Measurements from ENCODE around the gene TMBIM4. TPM values are rescaled to one million over a fixed set of nuclear protein-coding genes. Genes with fewer than 3 reads are reported as not detected.

The TMBIM4 gene
- total RNA-seq, 1 experiment from 2014 or later, result 29.8 TPM

DNA sequence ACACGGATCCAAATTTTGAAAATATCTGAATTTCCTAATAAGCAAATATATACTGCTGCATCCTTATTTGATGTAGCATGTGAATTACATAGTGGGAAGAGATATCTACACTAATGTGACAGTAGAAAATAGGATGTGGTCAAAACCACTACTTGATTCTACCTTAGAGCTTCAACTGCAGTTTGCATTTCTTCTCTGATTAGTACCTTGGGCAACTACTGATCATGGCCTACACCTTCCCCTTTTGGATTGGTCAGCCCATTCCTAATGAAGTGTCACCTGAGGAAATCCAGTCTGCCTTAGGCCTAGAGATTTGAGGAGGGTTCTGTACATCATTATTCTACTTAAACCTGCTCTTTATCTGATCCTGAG is 49.9 kb downstream of the TMBIM4 start:
- CTCF ChIA-PET, result interaction anchor here (0.9 to 1.9 kb wide), 4 partner anchors 11 to 31 kb away, joined by 3 to 8 read pairs (median 4); partner anchors contain the start of gene LLPH
- no peak overlapping the region for H3K27ac Mint-ChIP-seq

DNA sequence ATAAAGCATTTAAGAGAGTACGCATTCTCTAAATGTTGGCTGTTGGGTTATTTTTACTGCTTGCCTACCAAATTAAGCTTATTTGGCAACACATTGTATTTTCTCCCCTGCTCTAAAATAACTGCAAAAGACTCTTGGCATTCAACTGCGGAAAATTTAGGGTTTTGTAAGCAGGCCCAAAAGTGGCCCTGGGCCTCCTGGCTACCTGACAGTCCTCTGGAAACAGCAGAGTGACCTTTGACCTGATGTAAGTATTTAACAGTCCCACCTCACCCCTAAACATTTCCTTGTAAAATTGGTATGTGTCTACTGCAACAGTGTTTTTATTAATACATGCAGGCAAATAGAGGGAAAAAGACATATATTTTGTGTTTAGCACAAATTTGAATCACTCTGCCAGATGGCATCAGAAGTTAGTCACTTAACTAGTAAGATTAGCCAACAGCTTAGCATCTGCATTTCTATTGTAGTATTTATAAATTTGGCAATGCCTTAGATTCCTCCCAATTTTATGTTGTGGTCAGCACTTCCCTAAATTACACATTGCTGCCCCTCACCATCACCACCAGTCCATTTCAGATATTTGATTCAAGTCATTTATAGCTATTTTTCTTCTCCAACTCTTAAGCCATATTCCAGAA is 50.4 kb downstream of the TMBIM4 start:
- Mint-ChIP-seq H3K4me3 (no peak overlapping the region), H3K36me3 (peaks cover 23% of the 10 kb centered on the region), H3K27me3 (ENCODE audit: low read depth) (no peaks in the 10 kb centered on the region), H3K4me1 (peaks cover 7% of the 10 kb centered on the region), H3K9me3 (no peaks in the 10 kb centered on the region), H3K27ac (no peak overlapping the region)
- ChIA-PET CTCF (interaction anchor here (0.9 to 1.9 kb wide), 2 partner anchors 12 to 16 kb away, joined by 3 to 8 read pairs; no protein-coding TSS in a partner anchor), POLR2A (no interaction called here)
- TF ChIP-seq, protein P1, sequence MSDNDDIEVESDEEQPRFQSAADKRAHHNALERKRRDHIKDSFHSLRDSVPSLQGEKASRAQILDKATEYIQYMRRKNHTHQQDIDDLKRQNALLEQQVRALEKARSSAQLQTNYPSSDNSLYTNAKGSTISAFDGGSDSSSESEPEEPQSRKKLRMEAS (CRISPR knock-in tag; IDR thresholded peaks at IDR 0.05), result no peak
- no peak for TF ChIP-seq KAT7 (CRISPR knock-in tag; IDR thresholded peaks at IDR 0.05; ENCODE audit: borderline replicate concordance)
- TF ChIP-seq, protein P2, sequence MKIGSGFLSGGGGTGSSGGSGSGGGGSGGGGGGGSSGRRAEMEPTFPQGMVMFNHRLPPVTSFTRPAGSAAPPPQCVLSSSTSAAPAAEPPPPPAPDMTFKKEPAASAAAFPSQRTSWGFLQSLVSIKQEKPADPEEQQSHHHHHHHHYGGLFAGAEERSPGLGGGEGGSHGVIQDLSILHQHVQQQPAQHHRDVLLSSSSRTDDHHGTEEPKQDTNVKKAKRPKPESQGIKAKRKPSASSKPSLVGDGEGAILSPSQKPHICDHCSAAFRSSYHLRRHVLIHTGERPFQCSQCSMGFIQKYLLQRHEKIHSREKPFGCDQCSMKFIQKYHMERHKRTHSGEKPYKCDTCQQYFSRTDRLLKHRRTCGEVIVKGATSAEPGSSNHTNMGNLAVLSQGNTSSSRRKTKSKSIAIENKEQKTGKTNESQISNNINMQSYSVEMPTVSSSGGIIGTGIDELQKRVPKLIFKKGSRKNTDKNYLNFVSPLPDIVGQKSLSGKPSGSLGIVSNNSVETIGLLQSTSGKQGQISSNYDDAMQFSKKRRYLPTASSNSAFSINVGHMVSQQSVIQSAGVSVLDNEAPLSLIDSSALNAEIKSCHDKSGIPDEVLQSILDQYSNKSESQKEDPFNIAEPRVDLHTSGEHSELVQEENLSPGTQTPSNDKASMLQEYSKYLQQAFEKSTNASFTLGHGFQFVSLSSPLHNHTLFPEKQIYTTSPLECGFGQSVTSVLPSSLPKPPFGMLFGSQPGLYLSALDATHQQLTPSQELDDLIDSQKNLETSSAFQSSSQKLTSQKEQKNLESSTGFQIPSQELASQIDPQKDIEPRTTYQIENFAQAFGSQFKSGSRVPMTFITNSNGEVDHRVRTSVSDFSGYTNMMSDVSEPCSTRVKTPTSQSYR (CRISPR knock-in tag; IDR thresholded peaks at IDR 0.05), result no peak
- TF ChIP-seq, protein P3, sequence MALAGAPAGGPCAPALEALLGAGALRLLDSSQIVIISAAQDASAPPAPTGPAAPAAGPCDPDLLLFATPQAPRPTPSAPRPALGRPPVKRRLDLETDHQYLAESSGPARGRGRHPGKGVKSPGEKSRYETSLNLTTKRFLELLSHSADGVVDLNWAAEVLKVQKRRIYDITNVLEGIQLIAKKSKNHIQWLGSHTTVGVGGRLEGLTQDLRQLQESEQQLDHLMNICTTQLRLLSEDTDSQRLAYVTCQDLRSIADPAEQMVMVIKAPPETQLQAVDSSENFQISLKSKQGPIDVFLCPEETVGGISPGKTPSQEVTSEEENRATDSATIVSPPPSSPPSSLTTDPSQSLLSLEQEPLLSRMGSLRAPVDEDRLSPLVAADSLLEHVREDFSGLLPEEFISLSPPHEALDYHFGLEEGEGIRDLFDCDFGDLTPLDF (CRISPR knock-in tag; IDR thresholded peaks at IDR 0.05), result no peak
- TF ChIP-seq, protein P4, sequence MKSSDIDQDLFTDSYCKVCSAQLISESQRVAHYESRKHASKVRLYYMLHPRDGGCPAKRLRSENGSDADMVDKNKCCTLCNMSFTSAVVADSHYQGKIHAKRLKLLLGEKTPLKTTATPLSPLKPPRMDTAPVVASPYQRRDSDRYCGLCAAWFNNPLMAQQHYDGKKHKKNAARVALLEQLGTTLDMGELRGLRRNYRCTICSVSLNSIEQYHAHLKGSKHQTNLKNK (CRISPR knock-in tag; IDR thresholded peaks at IDR 0.05), result no peak
- DNase-seq (ENCODE audit: low spot score) (no peak), ATAC-seq (no peak)

More for the DNA sequence above, 49.9 kb downstream of the TMBIM4 start:
- Mint-ChIP-seq H3K27me3 (ENCODE audit: low read depth) (no peaks in the 10 kb centered on the region), H3K4me1 (peaks cover 7% of the 10 kb centered on the region), H3K4me3 (no peak overlapping the region), H3K36me3 (peaks cover 28% of the 10 kb centered on the region), H3K9me3 (no peaks in the 10 kb centered on the region)
- ATAC-seq (no peak), DNase-seq (ENCODE audit: low spot score) (no peak)
- POLR2A ChIA-PET, result no interaction called here
- TF ChIP-seq, protein P5, sequence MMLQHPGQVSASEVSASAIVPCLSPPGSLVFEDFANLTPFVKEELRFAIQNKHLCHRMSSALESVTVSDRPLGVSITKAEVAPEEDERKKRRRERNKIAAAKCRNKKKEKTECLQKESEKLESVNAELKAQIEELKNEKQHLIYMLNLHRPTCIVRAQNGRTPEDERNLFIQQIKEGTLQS (CRISPR knock-in tag; conservative IDR thresholded peaks at IDR 0.05), result no peak
- TF ChIP-seq FOXK1 (CRISPR knock-in tag; IDR thresholded peaks at IDR 0.05) (no peak), GTF2I (CRISPR knock-in tag; conservative IDR thresholded peaks at IDR 0.05) (no peak), ZNF396 (CRISPR knock-in tag; IDR thresholded peaks at IDR 0.05; ENCODE audit: borderline replicate concordance) (no peak), SMAD4 (CRISPR knock-in tag; IDR thresholded peaks at IDR 0.05) (no peak), ZNF416 (CRISPR knock-in tag; IDR thresholded peaks at IDR 0.05) (no peak), ZNF423 (CRISPR knock-in tag; IDR thresholded peaks at IDR 0.05) (no peak), KAT7 (CRISPR knock-in tag; IDR thresholded peaks at IDR 0.05; ENCODE audit: borderline replicate concordance) (no peak), SP1 (CRISPR knock-in tag; conservative IDR thresholded peaks at IDR 0.05) (no peak)
- TF ChIP-seq, protein P6, sequence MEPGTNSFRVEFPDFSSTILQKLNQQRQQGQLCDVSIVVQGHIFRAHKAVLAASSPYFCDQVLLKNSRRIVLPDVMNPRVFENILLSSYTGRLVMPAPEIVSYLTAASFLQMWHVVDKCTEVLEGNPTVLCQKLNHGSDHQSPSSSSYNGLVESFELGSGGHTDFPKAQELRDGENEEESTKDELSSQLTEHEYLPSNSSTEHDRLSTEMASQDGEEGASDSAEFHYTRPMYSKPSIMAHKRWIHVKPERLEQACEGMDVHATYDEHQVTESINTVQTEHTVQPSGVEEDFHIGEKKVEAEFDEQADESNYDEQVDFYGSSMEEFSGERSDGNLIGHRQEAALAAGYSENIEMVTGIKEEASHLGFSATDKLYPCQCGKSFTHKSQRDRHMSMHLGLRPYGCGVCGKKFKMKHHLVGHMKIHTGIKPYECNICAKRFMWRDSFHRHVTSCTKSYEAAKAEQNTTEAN (CRISPR knock-in tag; IDR thresholded peaks at IDR 0.05), result no peak
- TF ChIP-seq, protein P7, sequence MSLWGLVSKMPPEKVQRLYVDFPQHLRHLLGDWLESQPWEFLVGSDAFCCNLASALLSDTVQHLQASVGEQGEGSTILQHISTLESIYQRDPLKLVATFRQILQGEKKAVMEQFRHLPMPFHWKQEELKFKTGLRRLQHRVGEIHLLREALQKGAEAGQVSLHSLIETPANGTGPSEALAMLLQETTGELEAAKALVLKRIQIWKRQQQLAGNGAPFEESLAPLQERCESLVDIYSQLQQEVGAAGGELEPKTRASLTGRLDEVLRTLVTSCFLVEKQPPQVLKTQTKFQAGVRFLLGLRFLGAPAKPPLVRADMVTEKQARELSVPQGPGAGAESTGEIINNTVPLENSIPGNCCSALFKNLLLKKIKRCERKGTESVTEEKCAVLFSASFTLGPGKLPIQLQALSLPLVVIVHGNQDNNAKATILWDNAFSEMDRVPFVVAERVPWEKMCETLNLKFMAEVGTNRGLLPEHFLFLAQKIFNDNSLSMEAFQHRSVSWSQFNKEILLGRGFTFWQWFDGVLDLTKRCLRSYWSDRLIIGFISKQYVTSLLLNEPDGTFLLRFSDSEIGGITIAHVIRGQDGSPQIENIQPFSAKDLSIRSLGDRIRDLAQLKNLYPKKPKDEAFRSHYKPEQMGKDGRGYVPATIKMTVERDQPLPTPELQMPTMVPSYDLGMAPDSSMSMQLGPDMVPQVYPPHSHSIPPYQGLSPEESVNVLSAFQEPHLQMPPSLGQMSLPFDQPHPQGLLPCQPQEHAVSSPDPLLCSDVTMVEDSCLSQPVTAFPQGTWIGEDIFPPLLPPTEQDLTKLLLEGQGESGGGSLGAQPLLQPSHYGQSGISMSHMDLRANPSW (CRISPR knock-in tag; conservative IDR thresholded peaks at IDR 0.05; ENCODE audit: low read depth), result no peak
- TF ChIP-seq, protein P2 (CRISPR knock-in tag; IDR thresholded peaks at IDR 0.05), result no peak
- TF ChIP-seq, protein P8, sequence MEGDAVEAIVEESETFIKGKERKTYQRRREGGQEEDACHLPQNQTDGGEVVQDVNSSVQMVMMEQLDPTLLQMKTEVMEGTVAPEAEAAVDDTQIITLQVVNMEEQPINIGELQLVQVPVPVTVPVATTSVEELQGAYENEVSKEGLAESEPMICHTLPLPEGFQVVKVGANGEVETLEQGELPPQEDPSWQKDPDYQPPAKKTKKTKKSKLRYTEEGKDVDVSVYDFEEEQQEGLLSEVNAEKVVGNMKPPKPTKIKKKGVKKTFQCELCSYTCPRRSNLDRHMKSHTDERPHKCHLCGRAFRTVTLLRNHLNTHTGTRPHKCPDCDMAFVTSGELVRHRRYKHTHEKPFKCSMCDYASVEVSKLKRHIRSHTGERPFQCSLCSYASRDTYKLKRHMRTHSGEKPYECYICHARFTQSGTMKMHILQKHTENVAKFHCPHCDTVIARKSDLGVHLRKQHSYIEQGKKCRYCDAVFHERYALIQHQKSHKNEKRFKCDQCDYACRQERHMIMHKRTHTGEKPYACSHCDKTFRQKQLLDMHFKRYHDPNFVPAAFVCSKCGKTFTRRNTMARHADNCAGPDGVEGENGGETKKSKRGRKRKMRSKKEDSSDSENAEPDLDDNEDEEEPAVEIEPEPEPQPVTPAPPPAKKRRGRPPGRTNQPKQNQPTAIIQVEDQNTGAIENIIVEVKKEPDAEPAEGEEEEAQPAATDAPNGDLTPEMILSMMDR (IDR thresholded peaks at IDR 0.05), result no peak
